ENCODE results near the gene UBE2R2.

- no peak for TF ChIP-seq CTCF (IDR thresholded peaks at IDR 0.05; ENCODE audit: poor library complexity)
- no peak for TF ChIP-seq EZH2 (IDR thresholded peaks at IDR 0.05; ENCODE audit: borderline replicate concordance)
Measured at GRCh38 chr9:33795819-33796218, 21.1 kb upstream of the UBE2R2 start.

Measured in hepatocyte (in vitro differentiated cells).